ENCODE results near the gene HOXA11. TPM values are rescaled to one million over a fixed set of nuclear protein-coding genes. Genes with fewer than 3 reads are reported as not detected.
A peak's percentile ranks its signal among the peaks of the same experiment; 100 is the strongest.

The HOXA11 gene
- polyA plus RNA-seq, 3 donors: 33.0 to 35.3 (median 34.6) TPM

DNA sequence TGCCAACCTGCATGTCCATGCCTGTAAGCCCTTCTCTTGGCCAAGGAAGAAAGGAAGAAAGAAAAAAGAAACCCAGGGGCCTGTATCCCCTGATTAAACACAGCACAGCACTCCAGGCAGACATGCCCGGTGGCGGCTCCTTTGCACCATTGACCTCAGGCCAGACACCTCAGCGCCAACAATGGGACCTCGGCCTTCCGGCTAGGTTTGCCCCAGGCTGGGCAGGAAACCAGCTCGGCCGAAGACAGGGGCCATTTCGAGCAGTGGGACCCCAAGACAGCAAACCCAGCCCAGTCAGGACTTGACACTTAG lies 13.8 kb downstream of the HOXA11 start:
- DNase-seq (ENCODE audit: low read depth in 3 of 3, low spot score in 2 of 3): no peak

DNA sequence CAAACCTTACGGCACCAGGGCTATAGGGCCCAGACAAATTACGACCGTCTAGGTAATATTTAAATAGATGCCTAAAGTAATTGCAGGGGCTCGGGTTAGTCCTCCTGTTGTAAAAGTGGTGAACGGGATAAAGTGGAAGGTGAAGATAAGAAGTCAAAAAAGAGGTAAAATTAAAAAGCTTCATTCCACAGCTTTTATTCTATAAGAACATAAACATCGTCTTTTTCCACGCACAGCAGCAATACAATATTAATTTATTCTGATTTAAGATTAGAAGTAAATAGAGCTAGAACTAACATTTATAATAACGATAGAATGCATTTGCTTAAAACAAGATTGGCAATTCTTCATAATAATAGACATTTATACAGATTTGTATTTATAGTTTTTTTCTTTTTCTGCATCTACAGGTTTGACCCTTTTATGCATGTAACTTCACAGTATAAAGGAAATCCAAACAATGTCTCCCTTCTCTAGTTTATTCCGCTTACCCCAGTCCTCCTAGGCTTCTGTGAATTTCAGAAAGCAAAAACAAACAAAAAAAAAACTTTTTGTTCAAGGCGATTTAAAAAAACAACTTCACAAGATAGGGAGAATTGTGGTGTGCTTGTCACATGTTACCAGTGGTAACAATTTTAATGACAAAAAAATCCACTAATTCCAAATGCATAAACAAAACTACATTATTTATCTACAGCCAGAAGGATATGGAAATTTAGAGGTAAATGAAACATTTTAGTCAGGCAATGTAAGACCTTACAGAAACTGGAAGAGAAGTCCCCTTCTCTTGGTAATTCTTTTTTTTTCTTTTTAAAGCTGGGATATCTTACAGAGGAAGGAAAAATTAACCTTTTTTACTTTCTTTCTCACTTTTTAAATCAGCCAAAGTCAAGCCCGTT lies 14.4 kb downstream of the HOXA11 start:
- no peak for DNase-seq (ENCODE audit: low read depth in 3 of 3, low spot score in 2 of 3)

DNA sequence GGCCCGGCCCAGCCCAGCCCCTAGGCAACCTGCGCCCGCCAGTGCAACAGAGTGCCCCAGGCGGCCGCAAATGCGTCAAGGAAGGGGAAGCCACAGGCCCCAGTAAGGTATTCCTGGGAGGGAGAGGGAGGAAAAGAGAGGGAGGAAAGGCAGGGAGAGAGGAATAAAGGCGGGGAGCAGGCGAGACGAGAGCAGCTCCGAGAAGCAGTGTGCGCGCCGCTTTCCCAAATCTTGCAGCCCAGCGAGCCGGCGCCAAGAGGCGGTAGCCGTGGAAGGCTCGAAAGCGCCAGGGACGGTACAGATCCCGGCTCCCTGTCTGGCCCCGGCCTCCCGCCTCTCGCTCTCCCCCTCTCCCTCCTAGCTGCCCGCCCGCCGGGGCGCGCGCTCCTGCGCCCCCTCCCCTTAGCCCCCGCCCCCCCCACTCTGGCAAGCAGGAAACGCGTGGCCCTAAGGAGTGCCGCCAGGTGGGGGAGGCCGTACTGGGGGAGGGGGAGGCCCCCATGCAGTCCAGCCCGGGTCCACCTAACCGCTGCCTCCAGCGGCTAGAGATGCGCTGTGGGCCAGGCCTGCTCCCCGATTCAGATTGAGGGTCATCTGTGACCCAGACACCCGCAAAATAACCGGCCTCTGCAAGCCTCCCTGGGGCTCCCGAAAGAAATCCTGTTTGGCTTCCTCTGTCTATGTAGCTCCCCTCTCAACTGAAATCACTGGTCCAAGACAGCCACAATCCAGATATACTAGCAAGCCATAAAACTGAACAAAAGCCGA lies 15.2 kb downstream of the HOXA11 start:
- DNase-seq (ENCODE audit: low read depth in 3 of 3, low spot score in 2 of 3): no peak

DNA sequence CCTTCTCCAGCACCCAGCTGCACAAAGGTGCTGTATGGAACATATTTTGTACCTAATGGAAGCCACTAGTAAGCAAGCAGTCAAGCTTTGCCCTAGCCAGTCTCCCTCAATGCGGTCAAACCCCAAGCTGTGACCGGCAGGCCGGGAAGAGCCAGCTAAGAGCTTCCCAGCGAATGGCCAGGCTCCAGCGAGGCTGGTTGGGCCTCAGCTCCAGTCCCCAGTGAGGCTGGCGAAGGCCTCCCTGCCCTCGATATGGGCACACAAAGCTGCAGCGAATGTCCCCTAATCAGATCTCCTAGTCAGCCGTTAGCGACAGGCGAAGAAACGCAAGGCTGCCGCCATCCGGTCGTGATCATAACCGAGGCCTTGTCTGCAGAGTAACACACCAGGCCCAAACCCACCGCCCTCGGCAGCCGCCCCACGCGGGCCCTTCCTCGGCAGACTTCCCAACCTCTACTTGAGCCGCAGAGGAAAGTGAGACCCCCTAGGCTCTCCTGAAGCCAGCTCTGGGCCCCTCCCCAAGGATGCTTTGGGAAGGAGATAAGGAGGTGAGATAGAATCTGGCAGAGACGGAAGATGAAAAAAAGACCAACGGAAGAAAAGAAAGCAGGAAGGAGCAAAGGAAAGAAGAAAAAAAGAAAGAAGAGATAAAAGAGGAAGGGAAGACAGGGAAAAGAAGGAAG lies 16.6 kb downstream of the HOXA11 start:
- no peak for DNase-seq (ENCODE audit: low read depth in 3 of 3, low spot score in 2 of 3)

DNA sequence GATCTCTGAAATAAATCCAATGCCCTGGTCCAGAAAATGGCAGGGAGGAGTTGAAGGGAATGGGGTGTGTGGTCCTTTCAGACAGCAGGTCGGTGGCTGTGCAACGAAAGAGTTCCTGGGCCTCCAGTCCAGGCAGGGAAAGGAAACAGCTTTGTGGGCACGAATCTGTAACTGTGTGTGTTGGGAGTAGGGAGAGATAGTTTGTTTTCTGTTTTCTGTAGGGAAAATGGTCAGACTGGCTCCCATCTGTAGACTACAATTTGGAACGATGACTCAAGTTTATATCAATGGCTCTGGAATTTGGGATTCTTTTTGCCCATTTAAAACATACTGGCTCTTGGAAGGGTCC lies 17.1 kb downstream of the HOXA11 start:
- DNase-seq (ENCODE audit: low read depth in 3 of 3, low spot score in 2 of 3): no peak

DNA sequence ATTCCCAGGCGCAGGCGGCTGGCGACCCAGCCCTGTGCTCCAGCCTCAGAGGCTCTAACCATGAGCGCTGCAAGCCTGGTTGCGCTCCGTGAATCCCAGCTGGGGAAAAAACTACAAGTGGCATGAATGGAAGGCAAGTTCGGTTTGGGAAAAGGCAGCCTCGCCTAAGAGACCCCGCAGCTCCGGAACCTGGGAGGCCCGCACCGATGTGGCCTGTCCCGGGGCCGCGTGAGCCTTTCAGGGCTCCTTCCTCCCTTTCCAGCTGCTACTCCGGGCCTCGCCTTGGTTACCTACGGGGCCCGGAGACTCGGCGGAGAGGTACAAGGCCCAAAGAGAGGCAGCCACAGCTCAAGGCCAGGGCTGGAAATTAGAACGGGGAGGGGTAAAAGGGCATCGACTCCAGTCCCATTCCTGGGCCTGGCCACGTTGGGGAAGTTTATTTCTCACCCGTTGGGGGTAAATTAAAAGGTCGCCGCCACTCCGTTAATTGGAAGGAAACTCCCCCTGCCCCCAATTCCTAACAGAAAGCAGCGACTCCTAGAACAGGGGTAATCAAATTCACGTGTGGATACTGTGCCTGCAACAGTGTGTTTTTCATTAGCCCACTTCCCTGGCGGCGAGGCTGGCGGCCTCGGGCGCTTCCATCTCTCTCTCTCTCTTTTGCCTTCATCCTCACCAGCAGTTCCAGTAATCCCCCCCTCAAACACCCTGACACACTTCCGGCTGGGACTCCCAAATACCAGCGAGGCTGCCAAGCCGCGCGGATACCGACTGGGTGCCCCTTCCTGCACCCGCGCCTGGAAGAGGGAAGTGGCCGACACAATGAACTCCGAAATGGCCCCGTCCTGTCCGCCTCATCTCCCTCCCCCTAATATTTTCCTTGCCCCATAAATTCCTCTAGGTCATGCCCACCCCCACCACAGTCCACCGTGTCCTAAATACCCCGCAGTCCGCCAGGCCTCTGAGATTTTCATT lies 18.2 kb downstream of the HOXA11 start:
- DNase-seq (ENCODE audit: low read depth in 3 of 3, low spot score in 2 of 3): no peak

DNA sequence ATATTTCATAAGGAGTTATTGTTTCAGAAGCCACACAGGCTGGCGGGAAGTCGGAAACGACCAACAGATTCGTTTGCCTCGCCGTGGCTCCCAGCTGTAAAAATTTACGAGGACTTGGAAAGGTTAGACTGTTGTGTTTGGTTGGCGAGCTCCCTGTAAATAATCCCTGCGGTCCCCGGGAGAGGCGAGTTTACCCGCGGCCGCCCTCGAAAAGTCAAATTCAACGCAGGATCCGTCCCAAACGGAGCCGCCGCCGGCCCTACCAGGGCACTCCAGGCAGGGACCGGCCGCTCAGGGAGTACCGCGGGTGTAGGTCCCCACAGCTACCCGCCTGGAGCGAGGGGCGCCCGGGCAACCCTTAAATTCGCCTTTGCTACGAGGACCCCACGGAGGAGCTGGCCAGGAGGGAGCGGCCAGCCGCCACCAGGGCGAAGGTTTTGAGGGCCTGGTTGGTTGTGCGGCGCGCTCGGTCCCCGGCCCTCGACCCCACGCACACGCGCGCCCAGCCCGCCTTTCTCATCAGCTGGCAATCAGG lies 19.0 kb downstream of the HOXA11 start:
- peak in 1 of 3 donors; percentile 81 for DNase-seq (ENCODE audit: low read depth in 3 of 3, low spot score in 2 of 3)

DNA sequence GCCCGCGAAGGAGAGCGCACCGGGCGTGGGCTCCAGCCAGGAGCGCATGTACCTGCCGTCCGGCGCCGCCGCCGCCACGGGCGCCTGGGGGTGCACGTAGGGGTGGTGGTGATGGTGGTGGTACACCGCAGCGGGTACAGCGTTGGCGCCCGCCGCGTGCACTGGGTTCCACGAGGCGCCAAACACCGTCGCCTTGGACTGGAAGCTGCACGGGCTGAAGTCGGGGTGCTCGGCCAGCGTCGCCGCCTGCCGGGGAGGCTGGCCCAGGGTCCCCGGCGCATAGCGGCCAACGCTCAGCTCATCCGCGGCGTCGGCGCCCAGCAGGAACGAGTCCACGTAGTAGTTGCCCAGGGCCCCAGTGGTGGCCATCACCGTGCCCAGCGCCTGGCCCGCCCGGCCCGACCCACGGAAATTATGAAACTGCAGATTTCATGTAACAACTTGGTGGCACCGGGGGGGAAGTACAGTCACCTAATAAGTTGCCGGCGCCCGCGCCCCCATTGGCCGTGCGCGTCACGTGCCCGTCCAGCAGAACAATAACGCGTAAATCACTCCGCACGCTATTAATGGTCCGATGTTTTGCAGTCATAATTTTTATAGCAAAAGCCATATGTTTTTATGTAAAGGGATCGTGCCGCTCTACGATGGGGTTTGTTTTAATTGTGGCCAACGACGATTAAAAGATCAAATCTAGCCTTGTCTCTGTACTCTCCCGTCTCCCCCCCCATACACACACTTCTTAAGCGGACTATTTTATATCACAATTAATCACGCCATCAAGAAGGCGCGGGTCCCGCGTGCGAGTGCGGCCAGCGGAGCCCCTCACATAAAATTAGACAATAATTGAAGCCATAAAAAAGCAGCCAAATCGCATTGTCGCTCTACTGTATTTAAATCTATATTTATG lies 19.7 kb downstream of the HOXA11 start, which contains the start of gene HOXA9:
HOXA9 (minus strand) TSS at position 449 of the 907 bp plus-strand sequence; CDS start at position 369, 80 bp downstream.
- DNase-seq (ENCODE audit: low read depth in 3 of 3, low spot score in 2 of 3): peak; percentile 88 to 93 (median 91)

DNA sequence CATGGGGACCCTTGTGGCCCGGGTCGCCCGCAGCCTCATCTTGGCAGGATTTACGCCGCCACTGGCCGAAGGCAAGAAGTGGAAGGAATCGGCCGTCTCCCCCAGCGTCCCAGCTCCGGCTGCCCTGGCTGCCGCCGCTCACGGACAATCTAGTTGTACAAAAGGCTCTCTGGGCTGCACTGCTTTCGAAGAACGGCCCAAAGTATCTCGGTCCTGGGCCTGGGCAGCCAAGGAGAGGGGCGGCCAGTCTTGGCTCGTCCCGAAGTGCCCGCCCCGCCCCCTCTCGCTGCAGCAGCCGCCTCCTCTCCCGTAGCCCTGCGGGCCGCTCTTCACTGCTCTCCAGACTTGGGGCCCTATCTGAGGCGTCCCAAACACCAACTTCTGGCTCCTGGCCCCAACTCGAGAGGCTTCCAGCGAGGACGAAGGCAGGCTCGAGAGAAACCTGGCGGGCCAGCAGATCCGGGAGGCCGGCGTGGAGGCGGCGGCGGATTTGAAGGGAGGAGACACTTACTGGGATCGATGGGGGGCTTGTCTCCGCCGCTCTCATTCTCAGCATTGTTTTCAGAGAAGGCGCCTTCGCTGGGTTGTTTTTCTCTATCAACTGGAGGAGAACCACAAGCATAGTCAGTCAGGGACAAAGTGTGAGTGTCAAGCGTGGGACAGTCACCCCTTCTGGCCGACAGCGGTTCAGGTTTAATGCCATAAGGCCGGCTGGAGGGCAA lies 20.5 kb downstream of the HOXA11 start:
- no peak for DNase-seq (ENCODE audit: low read depth in 3 of 3, low spot score in 2 of 3)

DNA sequence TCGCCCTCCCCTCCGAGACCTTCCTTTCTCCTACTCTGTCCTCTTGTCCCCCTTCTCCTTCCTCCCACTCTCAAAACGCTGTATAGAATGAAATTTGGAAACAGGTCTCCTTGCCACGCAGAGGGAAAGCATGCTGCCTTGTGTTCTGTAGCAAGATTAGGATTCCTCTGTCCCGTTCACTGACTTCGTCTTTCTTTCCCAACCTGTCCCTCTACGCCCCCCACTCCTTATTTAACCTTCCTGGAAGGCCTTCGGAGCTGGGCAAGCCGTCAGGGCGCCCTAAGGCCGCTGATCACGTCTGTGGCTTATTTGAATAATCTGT lies 21.0 kb downstream of the HOXA11 start:
- no peak for DNase-seq (ENCODE audit: low read depth in 3 of 3, low spot score in 2 of 3)

DNA sequence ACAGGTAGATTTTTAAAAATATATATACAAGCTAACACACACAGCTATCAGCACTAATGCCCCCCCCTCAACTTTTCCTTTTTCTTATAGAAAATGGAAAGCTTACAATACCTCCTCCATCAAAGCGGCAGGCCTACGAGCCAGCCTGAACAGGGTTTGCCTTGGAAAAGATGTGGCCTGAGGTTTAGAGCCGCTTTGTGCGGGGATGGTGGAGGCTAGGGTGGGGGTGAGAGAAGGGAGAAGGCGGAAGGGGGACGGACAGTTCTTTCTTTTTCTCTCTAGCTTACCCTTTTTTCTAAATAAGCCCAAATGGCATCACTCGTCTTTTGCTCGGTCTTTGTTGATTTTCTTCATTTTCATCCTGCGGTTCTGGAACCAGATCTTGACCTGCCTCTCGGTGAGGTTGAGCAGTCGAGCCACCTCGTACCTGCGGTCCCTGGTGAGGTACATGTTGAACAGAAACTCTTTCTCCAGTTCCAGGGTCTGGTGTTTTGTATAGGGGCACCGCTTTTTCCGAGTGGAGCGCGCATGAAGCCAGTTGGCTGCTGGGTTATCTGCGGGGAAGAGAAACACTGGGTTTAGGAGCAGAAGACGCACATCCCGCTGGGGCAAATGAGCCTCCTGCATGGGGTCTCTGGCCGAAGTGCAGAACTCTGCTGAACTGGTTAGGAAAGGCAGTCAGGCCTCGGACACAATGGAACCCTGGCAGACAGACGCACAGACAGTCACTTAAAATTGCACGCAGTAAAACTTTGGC lies 21.6 kb downstream of the HOXA11 start:
- DNase-seq (ENCODE audit: low read depth in 3 of 3, low spot score in 2 of 3): no peak

DNA sequence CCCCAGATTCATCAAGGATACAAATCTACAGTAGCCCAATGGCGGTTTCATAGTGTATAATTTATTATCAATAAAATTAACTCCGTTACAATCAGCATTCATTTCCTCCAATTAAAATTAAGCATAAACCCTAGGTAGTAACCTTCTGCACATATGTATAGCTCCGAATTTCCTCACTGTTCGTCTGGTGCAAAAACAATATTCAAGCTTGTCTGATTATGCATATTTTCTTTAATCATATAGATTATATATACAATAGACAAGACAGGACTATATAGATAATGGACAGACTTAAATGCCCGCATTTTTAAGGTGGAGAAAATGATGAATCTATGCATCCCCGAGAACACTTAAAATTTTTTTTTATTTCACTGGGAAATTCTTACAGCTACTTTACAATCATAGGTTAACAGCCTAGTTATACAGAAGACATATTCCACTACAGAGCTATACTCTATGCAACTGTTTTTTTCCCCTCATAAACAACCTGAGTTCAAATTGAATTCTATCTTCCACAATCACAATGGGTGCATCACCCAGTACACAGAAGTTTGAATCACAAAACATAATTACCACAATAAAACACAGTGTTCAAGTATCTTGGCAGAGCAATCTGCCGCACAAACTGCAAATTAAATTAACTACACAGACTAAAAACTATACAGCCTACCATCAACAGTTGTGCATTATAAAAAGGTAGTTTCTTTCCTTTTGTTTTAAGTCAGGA lies 22.3 kb downstream of the HOXA11 start:
- no peak for DNase-seq (ENCODE audit: low read depth in 3 of 3, low spot score in 2 of 3)

DNA sequence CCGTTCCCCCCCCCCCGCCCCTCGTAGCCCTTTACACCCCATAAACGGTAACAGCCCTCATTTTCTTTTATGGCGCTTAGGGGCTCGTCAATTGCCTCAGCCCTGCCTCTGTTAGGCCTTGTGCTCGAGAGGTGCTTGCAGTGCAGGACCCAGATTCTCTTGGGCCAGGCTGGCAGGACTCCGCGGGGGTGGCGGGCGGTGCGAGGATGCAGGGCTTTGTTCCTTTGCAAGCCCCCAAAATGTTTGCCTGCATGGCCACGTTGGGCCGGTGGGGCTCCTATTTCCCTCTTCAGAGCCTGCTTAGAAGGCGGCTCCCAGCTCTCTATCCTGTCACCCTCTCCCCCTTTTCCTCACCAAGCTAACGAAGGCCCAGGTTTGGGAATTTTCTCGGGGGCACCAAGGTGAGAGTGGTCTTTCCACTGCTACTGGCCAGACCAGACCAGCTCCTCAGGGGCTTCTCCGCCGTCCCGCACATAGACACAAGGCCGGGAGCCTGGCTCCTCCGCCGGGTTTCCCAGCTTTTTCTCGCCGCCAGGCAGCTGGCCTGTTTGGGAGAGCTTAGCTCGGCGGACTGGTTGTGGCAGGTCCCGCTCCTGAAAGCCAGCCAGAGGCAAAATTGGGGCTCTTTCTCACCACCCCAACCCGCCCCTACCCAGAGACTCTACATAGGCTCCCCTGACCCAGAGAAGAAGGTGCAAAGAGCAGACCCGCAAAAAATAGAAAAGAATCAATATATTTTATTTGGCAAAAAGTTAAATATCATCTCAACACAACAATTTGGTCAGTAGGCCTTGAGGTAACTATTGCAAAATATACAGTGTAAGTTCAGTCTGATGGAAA lies 23.1 kb downstream of the HOXA11 start:
- DNase-seq (ENCODE audit: low read depth in 3 of 3, low spot score in 2 of 3): no peak

DNA sequence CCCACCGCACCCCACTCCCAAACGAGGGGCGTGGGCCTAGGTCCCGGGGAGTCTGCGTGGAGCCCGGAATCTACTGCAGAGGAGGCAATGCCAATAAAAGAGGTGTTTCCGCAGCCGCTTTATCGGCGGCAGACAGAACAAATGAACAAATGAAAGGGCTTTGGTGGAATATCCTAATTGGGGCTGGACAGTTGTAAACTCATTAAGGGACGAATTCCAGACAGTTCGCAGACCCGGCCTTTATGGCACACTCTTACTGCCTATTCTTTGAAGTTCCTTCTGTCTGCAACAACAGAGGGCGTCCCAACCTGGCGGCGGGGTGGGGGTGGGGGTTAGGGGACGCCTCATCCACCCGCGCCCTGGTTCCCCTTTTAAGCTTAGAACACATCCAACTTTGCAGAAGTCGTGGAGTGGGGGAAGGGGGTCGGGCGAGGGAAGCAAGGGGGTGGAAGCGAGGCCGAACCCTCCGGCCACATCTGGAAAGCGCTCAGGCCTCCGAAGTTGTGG lies 23.8 kb downstream of the HOXA11 start:
- no peak for DNase-seq (ENCODE audit: low read depth in 3 of 3, low spot score in 2 of 3)

DNA sequence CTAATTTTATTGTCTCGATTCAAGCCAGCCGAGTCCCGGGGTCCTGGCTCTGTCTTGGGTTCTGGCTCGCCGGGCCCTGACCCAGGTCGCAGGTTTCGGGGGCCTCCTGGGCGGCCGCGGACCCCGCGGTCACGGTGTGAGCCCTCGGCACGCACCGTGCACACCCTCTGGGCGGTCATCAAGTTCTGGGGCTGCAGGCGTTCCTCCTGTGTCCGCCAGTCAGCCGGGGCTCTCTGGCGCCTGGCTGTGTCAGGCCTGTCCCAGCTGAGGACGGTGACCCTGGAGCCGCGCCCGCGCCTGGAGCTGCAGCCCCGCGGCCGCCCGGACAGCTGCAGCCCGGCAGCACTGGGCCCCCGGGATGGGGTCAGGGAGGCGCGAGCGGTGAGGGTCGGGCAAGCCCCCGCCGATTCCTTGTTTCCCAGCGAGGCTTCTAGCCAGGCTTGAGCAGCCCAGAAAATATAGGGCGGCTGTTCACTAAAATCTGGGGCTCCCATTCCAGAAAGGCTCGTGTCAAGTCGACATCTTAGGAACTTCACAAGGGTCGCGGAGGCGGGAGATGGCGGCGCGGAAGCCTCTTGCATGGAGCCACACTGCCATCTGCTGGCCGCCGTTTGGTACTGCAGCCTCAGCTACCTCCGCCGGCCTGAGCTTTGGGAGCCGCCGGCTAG lies 24.4 kb downstream of the HOXA11 start:
- peak in 2 of 3 donors; percentile 88 to 91 for DNase-seq (ENCODE audit: low read depth in 3 of 3, low spot score in 2 of 3)
